CD4-positive, CD25-positive, alpha-beta regulatory T cell (primary cell): Measurements from ENCODE around the gene ZNF275. TPM values are rescaled to one million over a fixed set of nuclear protein-coding genes. Genes with fewer than 3 reads are reported as not detected.

ENCODE experiments used
- ATAC-seq, 2 donors: fragments of 150-1000 bp; cut with Tn5 transposase; one replicate each; pipeline ENCODE4 v1.10.0; 2021; ENCODE audit warnings: low read depth in 2 of 2, moderate number of reproducible peaks in 2 of 2, moderate library complexity in 1 of 2
- DNase-seq, 3 donors: peaks; one replicate each; pipeline versions ENCODE4 v3.0.0 to v3.0.0-alpha.2; 2012 to 2022; ENCODE audit warnings: mixed read lengths in 1 of 3
- H3K27ac ChIP-seq: one replicate; pipeline ENCODE4 v1.7.0; 2013; ENCODE audit warnings: mild to moderate bottlenecking, low read length; ENCODE audit not compliant: insufficient read depth, poor library complexity, severe bottlenecking
- H3K27me3 ChIP-seq: one replicate; pipeline ENCODE4 v1.7.0; 2013; ENCODE audit warnings: low read length; ENCODE audit not compliant: control insufficient read depth, insufficient read depth
- H3K36me3 ChIP-seq: one replicate; pipeline ENCODE4 v1.7.0; 2013; ENCODE audit warnings: mild to moderate bottlenecking, low read length, moderate library complexity; ENCODE audit not compliant: control insufficient read depth, insufficient read depth
- H3K4me1 ChIP-seq: 2 replicates; pipeline ENCODE4 v1.7.0; 2013; ENCODE audit warnings: mild to moderate bottlenecking, low read length; ENCODE audit not compliant: insufficient read depth, control insufficient read depth, poor library complexity, severe bottlenecking
- H3K4me3 ChIP-seq: one replicate; pipeline ENCODE4 v1.7.0; 2013; ENCODE audit warnings: low read depth, mild to moderate bottlenecking, low read length, moderate library complexity
- H3K9me3 ChIP-seq, 2 experiments: 1 replicate in 1 of 2; 2 replicates in 1 of 2; pipeline ENCODE4 v1.7.0; 2013; ENCODE audit warnings: low read length in 2 of 2, mild to moderate bottlenecking in 1 of 2, moderate library complexity in 1 of 2; ENCODE audit not compliant: control insufficient read depth in 2 of 2
- H3K27ac Mint-ChIP-seq, 3 donors: one replicate each; pipeline ENCODE4 v1.8.0; 2020 to 2022; ENCODE audit warnings: mild to moderate bottlenecking in 3 of 3, mixed read lengths in 3 of 3, moderate library complexity in 2 of 3
- H3K27me3 Mint-ChIP-seq: one replicate; pipeline ENCODE4 v1.8.0; 2022; ENCODE audit warnings: mild to moderate bottlenecking, mixed read lengths
- H3K36me3 Mint-ChIP-seq: one replicate; pipeline ENCODE4 v1.8.0; 2020; ENCODE audit warnings: mixed read lengths
- H3K4me1 Mint-ChIP-seq, 4 donors: one replicate each; pipeline ENCODE4 v1.8.0; 2020 to 2022; ENCODE audit warnings: mixed read lengths in 4 of 4, mild to moderate bottlenecking in 1 of 4
- H3K4me3 Mint-ChIP-seq, 4 donors: one replicate each; pipeline ENCODE4 v1.8.0; 2020 to 2022; ENCODE audit warnings: mild to moderate bottlenecking in 4 of 4, mixed read lengths in 4 of 4, moderate library complexity in 3 of 4
- H3K9me3 Mint-ChIP-seq, 7 donors: one replicate each; pipeline ENCODE4 v1.8.0; 2020 to 2022; ENCODE audit warnings: mixed read lengths in 7 of 7, mild to moderate bottlenecking in 3 of 7, moderate library complexity in 2 of 7
- polyA plus RNA-seq, 4 donors: library from polyadenylated mRNA; unstranded; fragments of 300-500 nt; fragmentation: Illumina TruSeq; gene quantifications; one replicate each; pipeline ENCODE4 v1.2.3, GENCODE V29; 2021
- total RNA-seq: library from RNA; stranded (reverse); gene quantifications from one replicate; pipeline ENCODE4 v1.2.3, GENCODE V29; 2022

ZNF275 gene
- total and polyA plus RNA-seq, 5 donors from 2014 or later, result 3.8 to 16.1 (median 8.6) TPM

DNA sequence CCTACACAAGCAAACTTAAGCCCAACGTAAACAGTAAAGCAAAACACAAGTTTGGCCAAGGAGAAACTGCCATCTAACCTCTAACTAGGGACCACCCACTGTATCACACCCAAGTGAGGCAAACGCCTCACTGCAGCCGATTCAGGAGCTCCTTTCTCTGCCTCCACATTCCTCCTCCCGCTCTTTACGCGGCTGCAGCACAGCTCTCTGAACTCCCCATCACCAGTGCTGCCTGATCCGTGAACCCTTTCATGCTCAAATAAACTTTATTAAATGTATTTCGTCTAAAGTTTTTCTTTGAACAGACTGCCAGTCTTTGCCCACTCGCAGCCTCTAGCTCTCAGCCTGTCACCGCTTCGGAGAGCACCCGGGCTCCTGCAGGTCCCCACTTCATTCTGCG, 60.7 kb downstream of the ZNF275 start:
- no peaks in the 10 kb centered on the region for H3K36me3 Mint-ChIP-seq
- Histone ChIP-seq H3K4me3 (no peak overlapping the region), H3K27ac (no peak overlapping the region), H3K4me1 (no peaks in the 10 kb centered on the region), H3K27me3 (no peaks in the 10 kb centered on the region), H3K36me3 (no peaks in the 10 kb centered on the region), H3K9me3 (no peaks in the 10 kb centered on the region)
- peaks cover 0 to 5% (median 0%) of the 10 kb centered on the region in 4 donors for H3K4me1 Mint-ChIP-seq
- H3K27me3 Mint-ChIP-seq, result no peaks in the 10 kb centered on the region
- ATAC-seq (no peak), DNase-seq (no peak)
- peak overlapping the region in 1 of 3 donors; percentile 43 for H3K27ac Mint-ChIP-seq
- H3K9me3 Mint-ChIP-seq, result peaks cover 0 to 1% (median 0%) of the 10 kb centered on the region in 7 donors
- H3K4me3 Mint-ChIP-seq, result no peak overlapping the region

DNA sequence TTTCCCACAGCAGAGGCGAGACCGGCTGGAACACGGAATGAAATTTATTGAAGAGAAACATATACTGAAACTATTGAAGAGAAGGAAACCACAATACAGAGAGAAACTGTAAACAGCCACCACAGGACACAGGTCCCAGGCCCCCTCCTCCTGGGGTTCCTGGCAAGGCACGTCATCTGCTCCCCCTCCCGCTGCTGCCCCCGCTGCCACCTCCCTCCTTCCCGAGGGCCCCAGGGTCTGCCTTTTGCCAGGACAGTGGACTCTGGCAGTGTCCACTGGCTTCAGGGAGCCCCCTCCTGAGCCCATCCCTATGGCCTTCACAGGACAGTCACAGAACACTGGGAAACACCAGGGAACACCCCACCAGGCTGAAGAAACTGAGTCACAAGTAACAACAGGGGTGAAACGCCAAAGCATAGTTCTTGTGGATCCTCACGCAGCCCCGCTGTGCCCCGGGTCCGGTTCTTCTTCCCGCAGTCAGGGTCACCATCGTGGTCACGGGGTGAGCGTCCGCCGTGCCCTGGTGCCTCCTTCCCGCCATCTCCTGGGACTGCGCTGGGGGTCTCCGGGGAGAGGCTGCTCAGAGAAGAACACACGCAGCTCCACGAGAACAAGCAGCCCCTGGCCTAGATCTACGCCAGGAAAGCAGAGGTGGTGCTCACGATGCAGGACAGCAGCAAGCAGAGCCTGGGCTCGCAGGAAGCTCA, 61.8 kb downstream of the ZNF275 start:
- Mint-ChIP-seq H3K27me3 (no peaks in the 10 kb centered on the region), H3K9me3 (peaks cover 0 to 1% (median 0%) of the 10 kb centered on the region in 7 donors), H3K27ac (no peak overlapping the region), H3K4me1 (peaks cover 0 to 7% (median 0%) of the 10 kb centered on the region in 4 donors), H3K36me3 (no peaks in the 10 kb centered on the region), H3K4me3 (no peak overlapping the region)
- Histone ChIP-seq H3K4me1 (no peaks in the 10 kb centered on the region), H3K27ac (no peak overlapping the region), H3K9me3 (no peaks in the 10 kb centered on the region), H3K4me3 (no peak overlapping the region), H3K36me3 (no peaks in the 10 kb centered on the region), H3K27me3 (no peaks in the 10 kb centered on the region)
- DNase-seq (no peak), ATAC-seq (no peak)

DNA sequence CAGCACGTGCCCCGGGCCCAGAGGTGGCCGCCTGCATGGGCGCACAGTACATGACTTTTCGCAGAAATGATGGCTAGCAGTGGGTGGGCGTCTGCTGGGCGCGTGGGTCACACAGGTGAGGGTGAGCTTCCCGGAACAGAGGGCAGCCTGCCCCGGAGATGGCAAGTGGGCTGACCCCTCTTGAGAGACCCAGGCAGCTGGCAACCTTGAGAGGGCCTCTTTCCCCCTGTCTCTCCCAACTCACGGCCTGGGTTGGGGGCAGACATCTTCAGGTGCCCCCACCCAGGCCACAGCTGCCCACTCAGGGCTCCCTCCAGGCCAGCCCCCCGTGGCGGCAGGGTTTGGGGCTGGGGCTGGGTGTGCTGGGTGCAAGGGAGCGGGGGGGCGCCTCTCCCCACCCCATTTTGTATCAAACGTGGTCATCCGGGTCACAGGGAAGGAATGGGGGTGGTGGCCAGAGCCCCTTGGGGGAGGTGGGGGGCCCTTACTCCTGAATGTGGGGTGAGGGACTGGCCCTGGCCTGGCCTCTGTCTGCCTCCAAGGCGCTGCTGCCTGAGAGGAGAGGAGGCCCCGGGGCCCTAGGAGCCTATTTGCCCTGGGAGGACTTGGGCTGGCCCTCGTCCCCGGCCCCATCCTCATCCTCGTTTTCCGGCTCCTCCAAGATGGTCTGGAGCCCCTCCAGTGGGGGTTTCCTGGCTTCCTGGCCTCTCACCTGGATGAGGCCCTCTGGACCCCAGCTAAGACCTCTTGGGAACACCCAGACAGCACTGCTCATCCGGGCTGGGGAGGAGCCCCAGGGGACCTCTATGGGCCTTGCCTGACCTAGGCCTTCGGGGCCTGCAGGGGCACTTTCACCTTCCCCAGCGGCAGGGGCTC, 62.6 kb downstream of the ZNF275 start:
- H3K27ac Mint-ChIP-seq, result no peak overlapping the region
- no peak overlapping the region for H3K4me3 Mint-ChIP-seq
- Histone ChIP-seq H3K27ac (no peak overlapping the region), H3K9me3 (no peaks in the 10 kb centered on the region), H3K4me1 (no peaks in the 10 kb centered on the region), H3K4me3 (no peak overlapping the region), H3K27me3 (no peaks in the 10 kb centered on the region), H3K36me3 (no peaks in the 10 kb centered on the region)
- H3K4me1 Mint-ChIP-seq, result peaks cover 0 to 7% (median 0%) of the 10 kb centered on the region in 4 donors
- no peaks in the 10 kb centered on the region for H3K36me3 Mint-ChIP-seq
- no peaks in the 10 kb centered on the region for H3K27me3 Mint-ChIP-seq
- no peak for DNase-seq
- ATAC-seq, result no peak
- peaks cover 0 to 2% (median 0%) of the 10 kb centered on the region in 7 donors for H3K9me3 Mint-ChIP-seq

DNA sequence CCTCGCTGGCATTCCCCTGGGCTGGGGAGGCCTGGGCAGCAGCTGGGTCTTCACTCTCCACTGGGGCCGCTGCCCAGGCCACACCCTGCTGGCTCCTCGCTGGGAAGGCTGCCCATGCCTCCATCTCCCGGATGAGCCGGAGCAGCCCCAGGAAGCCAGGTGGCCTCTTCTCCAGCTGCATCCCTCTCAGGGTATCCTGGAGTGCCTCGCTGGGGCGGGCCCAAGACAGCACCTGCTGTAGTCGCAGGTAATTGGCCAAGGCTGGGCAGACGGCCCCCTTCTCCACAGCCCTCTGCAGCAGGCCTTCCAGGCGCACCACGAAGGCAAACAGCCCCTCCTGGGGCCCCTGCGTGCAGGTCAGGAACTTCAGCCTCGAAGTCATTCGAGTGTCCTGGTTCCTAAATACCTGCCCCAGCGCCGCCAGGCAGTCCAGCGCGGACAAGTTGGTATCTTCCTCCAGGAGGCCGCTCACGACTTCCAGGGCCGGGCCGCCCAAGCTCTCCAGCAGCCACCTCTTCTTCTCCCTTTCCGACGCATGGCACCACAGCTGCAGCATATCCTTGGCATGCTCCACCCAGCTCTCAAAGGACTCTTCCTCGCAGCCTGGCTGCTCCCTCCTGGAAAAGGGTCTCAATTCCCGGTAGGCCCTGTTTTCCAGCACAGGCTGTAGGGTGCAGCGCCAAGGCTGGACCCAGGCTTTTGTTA, 63.5 kb downstream of the ZNF275 start:
- no peak overlapping the region for H3K27ac Mint-ChIP-seq
- H3K4me3 Mint-ChIP-seq, result no peak overlapping the region
- peaks cover 0 to 7% (median 0%) of the 10 kb centered on the region in 4 donors for H3K4me1 Mint-ChIP-seq
- no peaks in the 10 kb centered on the region for H3K36me3 Mint-ChIP-seq
- peaks cover 0 to 2% (median 0%) of the 10 kb centered on the region in 7 donors for H3K9me3 Mint-ChIP-seq
- no peak for ATAC-seq
- Histone ChIP-seq H3K4me3 (no peak overlapping the region), H3K4me1 (no peaks in the 10 kb centered on the region), H3K27ac (no peak overlapping the region), H3K36me3 (no peaks in the 10 kb centered on the region), H3K9me3 (no peaks in the 10 kb centered on the region), H3K27me3 (no peaks in the 10 kb centered on the region)
- no peak for DNase-seq
- peaks cover 5% of the 10 kb centered on the region for H3K27me3 Mint-ChIP-seq

DNA sequence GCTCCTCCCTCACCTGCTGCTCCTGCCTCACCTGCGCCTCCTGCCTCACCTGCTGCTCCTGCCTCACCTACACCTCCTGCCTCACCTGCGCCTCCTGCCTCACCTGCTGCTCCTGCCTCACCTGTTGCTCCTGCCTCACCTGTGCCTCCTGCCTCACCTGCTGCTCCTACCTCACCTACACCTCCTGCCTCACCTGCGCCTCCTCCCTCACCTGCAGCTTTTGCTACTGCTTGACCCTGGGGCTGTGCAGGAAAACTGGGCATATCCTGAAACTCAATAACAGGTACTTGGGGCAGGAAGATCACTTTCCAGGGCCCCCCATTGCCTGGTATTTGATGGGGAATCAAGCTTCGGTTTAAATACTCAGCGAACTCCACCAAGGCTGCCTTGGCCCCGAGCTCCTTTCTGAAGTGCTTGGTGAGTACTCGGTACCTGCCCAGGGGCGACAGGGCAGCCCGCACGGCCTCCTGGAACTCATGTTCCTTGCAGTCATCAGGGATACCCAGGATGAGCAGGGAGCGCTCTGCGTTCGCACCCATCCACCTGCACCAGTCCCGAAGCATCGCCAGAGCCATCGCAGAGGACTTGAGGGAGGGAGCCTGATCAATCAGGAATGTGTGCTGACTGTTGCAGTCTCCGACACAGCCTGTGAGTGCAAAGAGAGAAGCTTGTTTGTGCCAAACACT, 64.5 kb downstream of the ZNF275 start:
- Histone ChIP-seq H3K4me3 (no peak overlapping the region), H3K36me3 (no peaks in the 10 kb centered on the region), H3K27me3 (no peaks in the 10 kb centered on the region), H3K4me1 (no peaks in the 10 kb centered on the region), H3K9me3 (no peaks in the 10 kb centered on the region), H3K27ac (no peak overlapping the region)
- no peak for DNase-seq
- Mint-ChIP-seq H3K27me3 (peaks cover 5% of the 10 kb centered on the region), H3K9me3 (peaks cover 0 to 2% (median 0%) of the 10 kb centered on the region in 7 donors), H3K36me3 (no peaks in the 10 kb centered on the region), H3K27ac (no peak overlapping the region), H3K4me1 (peaks cover 0 to 7% (median 0%) of the 10 kb centered on the region in 4 donors), H3K4me3 (no peak overlapping the region)
- ATAC-seq, result no peak

DNA sequence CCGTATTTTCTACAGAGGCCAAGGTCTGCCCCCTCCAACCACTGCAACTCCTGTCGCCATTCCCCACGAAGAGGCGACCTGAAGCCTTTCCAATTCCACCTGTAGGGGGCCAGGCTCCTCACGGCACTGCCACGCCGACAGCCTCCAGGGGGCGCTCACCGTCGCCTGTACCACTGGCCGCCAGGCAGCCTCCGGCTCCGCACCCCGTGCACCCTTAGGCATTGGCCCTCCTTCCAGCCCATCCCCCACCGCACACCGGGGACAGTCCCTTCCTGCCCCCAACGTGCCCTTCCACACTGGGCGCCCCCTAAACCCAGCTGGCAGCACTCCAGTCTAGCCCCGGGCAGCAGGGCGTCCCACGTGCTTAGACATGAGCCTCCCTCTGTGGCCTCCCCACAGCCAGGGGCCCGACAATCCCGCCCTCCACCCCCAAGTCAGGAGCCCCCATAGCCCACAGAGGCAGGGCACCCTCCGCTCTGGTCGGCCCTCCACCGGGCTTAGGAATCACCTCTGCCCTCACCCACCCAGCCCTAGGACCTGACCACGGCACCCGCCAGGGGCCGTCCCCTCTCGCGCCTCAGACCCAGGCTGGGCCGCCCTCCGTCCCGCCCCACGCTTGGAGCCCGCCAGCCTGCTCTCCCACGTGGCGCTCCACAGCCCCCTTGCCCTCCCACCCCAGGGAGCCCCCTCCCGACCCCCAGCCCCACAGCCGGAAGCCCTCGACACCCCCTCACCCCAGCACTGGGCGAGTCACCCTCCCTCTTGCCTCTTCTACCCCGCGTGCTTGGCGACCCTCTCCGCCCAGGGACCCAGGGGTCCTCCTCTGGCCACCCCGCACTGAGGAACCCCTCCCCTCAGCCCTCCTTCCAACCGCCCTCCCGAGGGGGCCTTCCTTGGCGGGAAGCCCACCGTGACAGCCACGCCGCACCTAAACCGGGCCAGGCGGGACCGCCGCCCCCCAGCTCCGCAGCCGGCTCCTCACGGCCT, 66.5 kb downstream of the ZNF275 start:
- Histone ChIP-seq H3K27ac (no peak overlapping the region), H3K9me3 (no peaks in the 10 kb centered on the region), H3K36me3 (no peaks in the 10 kb centered on the region), H3K4me3 (no peak overlapping the region), H3K27me3 (no peaks in the 10 kb centered on the region), H3K4me1 (no peaks in the 10 kb centered on the region)
- Mint-ChIP-seq H3K27ac (no peak overlapping the region), H3K27me3 (peaks cover 5% of the 10 kb centered on the region), H3K9me3 (peaks cover 0 to 2% (median 0%) of the 10 kb centered on the region in 7 donors), H3K36me3 (no peaks in the 10 kb centered on the region), H3K4me1 (peaks cover 0 to 6% (median 0%) of the 10 kb centered on the region in 4 donors), H3K4me3 (no peak overlapping the region)
- DNase-seq (peak in 2 of 3 donors; percentile 20 to 55), ATAC-seq (peak; percentile 46 to 60)
